Caco-2 (cell line): ENCODE results near the gene BBOX1. TPM values are rescaled to one million over a fixed set of nuclear protein-coding genes. Genes with fewer than 3 reads are reported as not detected.

Experiments used
- BruUV-seq: library from RNA; stranded (reverse); fragments of 400-500 nt; replicated peaks from 2 replicates; lab custom pipeline; 2021; lab: Mats Ljungman, UMichigan
- CTCF ChIA-PET: fragments of 300-600 bp; sonication (Branson Sonifier 250); formaldehyde crosslinking; loops from one replicate; lab custom pipeline; 2022; ENCODE audit warnings: antibody characterized with exemption; lab: Charles Lee
- POLR2A ChIA-PET: fragments of 300-600 bp; sonication (Branson Sonifier 250); formaldehyde crosslinking; loops from one replicate; lab custom pipeline; 2022; ENCODE audit warnings: antibody characterized with exemption; lab: Charles Lee
- DNase-seq, 2 experiments: peaks; one replicate each; pipeline versions ENCODE4 v3.0.0 to v3.0.0-alpha.2; 2020 to 2022
- H3K27me3 ChIP-seq: replicated peaks from 2 replicates; pipeline ENCODE4 v1.6.0; 2011; ENCODE audit warnings: low read length; ENCODE audit not compliant: control insufficient read depth, insufficient read depth
- H3K36me3 ChIP-seq: 2 replicates; pipeline ENCODE4 v1.5.1; 2011; ENCODE audit warnings: low read length; ENCODE audit not compliant: control insufficient read depth, insufficient read depth
- H3K4me1 ChIP-seq: fragments of 250-450 bp; sonication (Bioruptor Pico); 2 replicates; pipeline ENCODE4 v1.5.1; 2020; ENCODE audit warnings: mild to moderate bottlenecking
- H3K4me3 ChIP-seq: 2 replicates; pipeline ENCODE4 v1.5.1; 2011; ENCODE audit warnings: low read depth, mild to moderate bottlenecking, control low read depth, low read length
- H3K9me3 ChIP-seq: fragments of 250-450 bp; sonication (Bioruptor Pico); 2 replicates; pipeline ENCODE4 v1.5.1; 2020; ENCODE audit warnings: mild to moderate bottlenecking, moderate library complexity
- H3K27ac Mint-ChIP-seq: one replicate; pipeline ENCODE4 v1.8.0; 2022; ENCODE audit warnings: mixed read lengths; ENCODE audit not compliant: unreplicated experiment
- H3K27me3 Mint-ChIP-seq: one replicate; pipeline ENCODE4 v1.8.0; 2022; ENCODE audit warnings: mixed read lengths; ENCODE audit not compliant: insufficient read depth, unreplicated experiment
- H3K36me3 Mint-ChIP-seq: one replicate; pipeline ENCODE4 v1.8.0; 2022; ENCODE audit warnings: mild to moderate bottlenecking, mixed read lengths; ENCODE audit not compliant: insufficient read depth, unreplicated experiment
- H3K4me1 Mint-ChIP-seq: one replicate; pipeline ENCODE4 v1.8.0; 2022; ENCODE audit warnings: low read depth, mixed read lengths; ENCODE audit not compliant: unreplicated experiment
- H3K4me3 Mint-ChIP-seq: one replicate; pipeline ENCODE4 v1.8.0; 2022; ENCODE audit warnings: mild to moderate bottlenecking, moderate library complexity, mixed read lengths; ENCODE audit not compliant: unreplicated experiment
- H3K9me3 Mint-ChIP-seq: one replicate; pipeline ENCODE4 v1.8.0; 2022; ENCODE audit warnings: mixed read lengths; ENCODE audit not compliant: unreplicated experiment
- CTCF ChIP-seq, 2 experiments: fragments of 200-600 bp in 1 of 2; IDR thresholded peaks; 1 replicate in 1 of 2; 2 replicates in 1 of 2; pipeline versions ENCODE4 v1.5.1 to v1.8.0; 2011 to 2022; ENCODE audit warnings: antibody characterized with exemption in 1 of 2, control low read depth in 1 of 2, inconsistent platforms in 1 of 2, low read depth in 1 of 2, low read length in 1 of 2, mild to moderate bottlenecking in 1 of 2, moderate library complexity in 1 of 2; ENCODE audit not compliant: insufficient read depth in 1 of 2, severe bottlenecking in 1 of 2, unreplicated experiment in 1 of 2
- intact Hi-C: fragments of 100-400 bp; cut with micrococcal nuclease; formaldehyde crosslinking; loops from one replicate; pipeline ENCODE4 v1.10.0; 2022; ENCODE audit not compliant: unreplicated experiment
- total RNA-seq: library from RNA; stranded (reverse); gene quantifications from 2 replicates; pipeline ENCODE4 v1.2.3, GENCODE V29; 2022

The BBOX1 gene
- total RNA-seq, 1 experiment from 2014 or later, result not detected

GRCh38 chr11:27085605-27086004 lies 45.0 kb downstream of the BBOX1 start:
- Mint-ChIP-seq H3K9me3 (peaks cover 11% of the 10 kb centered on the region), H3K27me3 (no peaks in the 10 kb centered on the region), H3K27ac (no peak overlapping the region), H3K4me1 (no peaks in the 10 kb centered on the region), H3K36me3 (no peaks in the 10 kb centered on the region), H3K4me3 (no peak overlapping the region)
- ChIA-PET POLR2A (no interaction called here), CTCF (no interaction called here)
- intact Hi-C loops, result no loop called here
- DNase-seq, result no peak
- no peaks in the 10 kb centered on the region for H3K36me3 ChIP-seq
- H3K4me1 ChIP-seq, result no peaks in the 10 kb centered on the region
- H3K4me3 ChIP-seq, result no peak overlapping the region
- peaks cover 3% of the 10 kb centered on the region; the same call in 1 of the 2 replicates for H3K9me3 ChIP-seq
- no peak for TF ChIP-seq CTCF (IDR thresholded peaks at IDR 0.05; ENCODE audit: insufficient read depth in 1 of 2, low read depth in 1 of 2, low read length in 1 of 2, severe bottlenecking in 1 of 2, unreplicated experiment in 1 of 2)
- BruUV-seq, result no TSS peak
- no peaks in the 10 kb centered on the region for H3K27me3 ChIP-seq

- CTCF ChIA-PET, result no interaction called here
- Mint-ChIP-seq H3K4me1 (no peaks in the 10 kb centered on the region), H3K36me3 (no peaks in the 10 kb centered on the region), H3K27me3 (no peaks in the 10 kb centered on the region), H3K27ac (no peak overlapping the region), H3K4me3 (no peak overlapping the region), H3K9me3 (peaks cover 25% of the 10 kb centered on the region)
- POLR2A ChIA-PET, result no interaction called here
- H3K4me3 ChIP-seq, result no peak overlapping the region
- H3K36me3 ChIP-seq, result no peaks in the 10 kb centered on the region
- no peaks in the 10 kb centered on the region for H3K4me1 ChIP-seq
- no peaks in the 10 kb centered on the region for H3K27me3 ChIP-seq
- TF ChIP-seq CTCF (IDR thresholded peaks at IDR 0.05; ENCODE audit: insufficient read depth in 1 of 2, low read depth in 1 of 2, low read length in 1 of 2, severe bottlenecking in 1 of 2, unreplicated experiment in 1 of 2), result no peak
- intact Hi-C loops, result no loop called here
- H3K9me3 ChIP-seq, result peaks cover 3% of the 10 kb centered on the region
- no peak for DNase-seq
- no TSS peak for BruUV-seq
These were observed 46.8 kb downstream of the BBOX1 start for GRCh38 chr11:27087432-27087831.

- no peak overlapping the region for H3K27ac Mint-ChIP-seq
- CTCF ChIA-PET, result no interaction called here
- no TSS peak for BruUV-seq
These were observed 47.7 kb downstream of the BBOX1 start for GRCh38 chr11:27088353-27088752.

More at GRCh38 chr11:27088353-27088752, 47.7 kb downstream of the BBOX1 start:
- no peak for DNase-seq
- Histone ChIP-seq H3K4me3 (no peak overlapping the region), H3K4me1 (no peaks in the 10 kb centered on the region), H3K9me3 (peaks cover 3% of the 10 kb centered on the region), H3K36me3 (no peaks in the 10 kb centered on the region), H3K27me3 (no peaks in the 10 kb centered on the region)
- Mint-ChIP-seq H3K4me3 (no peak overlapping the region), H3K4me1 (no peaks in the 10 kb centered on the region), H3K27me3 (no peaks in the 10 kb centered on the region), H3K9me3 (peaks cover 25% of the 10 kb centered on the region), H3K36me3 (no peaks in the 10 kb centered on the region)
- intact Hi-C loops, result no loop called here
- no peak for TF ChIP-seq CTCF (IDR thresholded peaks at IDR 0.05; ENCODE audit: insufficient read depth in 1 of 2, low read depth in 1 of 2, low read length in 1 of 2, severe bottlenecking in 1 of 2, unreplicated experiment in 1 of 2)
- POLR2A ChIA-PET, result no interaction called here
